Type B pancreatic cell (in vitro differentiated cells): ENCODE results near the gene PCDHB12. TPM values are rescaled to one million over a fixed set of nuclear protein-coding genes. Genes with fewer than 3 reads are reported as not detected.

Source experiments
- DNase-seq: peaks from one replicate; pipeline ENCODE4 v3.0.0; 2021; ENCODE audit warnings: mixed read lengths; ENCODE audit not compliant: unreplicated experiment; ENCODE audit errors: extremely low spot score
- H3K27ac Mint-ChIP-seq: 2 replicates; pipeline ENCODE4 v1.8.0; 2021; ENCODE audit warnings: mild to moderate bottlenecking, mixed read lengths
- H3K27me3 Mint-ChIP-seq: 2 replicates; pipeline ENCODE4 v1.8.0; 2021; ENCODE audit warnings: mixed read lengths
- H3K36me3 Mint-ChIP-seq: 2 replicates; pipeline ENCODE4 v1.8.0; 2021; ENCODE audit warnings: mixed read lengths
- H3K4me1 Mint-ChIP-seq: one replicate; pipeline ENCODE4 v1.8.0; 2021; ENCODE audit warnings: mixed read lengths; ENCODE audit not compliant: unreplicated experiment
- H3K4me3 Mint-ChIP-seq: 2 replicates; pipeline ENCODE4 v1.8.0; 2021; ENCODE audit warnings: mild to moderate bottlenecking, mixed read lengths
- H3K9me3 Mint-ChIP-seq: 2 replicates; pipeline ENCODE4 v1.8.0; 2021; ENCODE audit warnings: mixed read lengths
- CTCF ChIP-seq: fragments of 200-600 bp; sonication (generic); conservative IDR thresholded peaks from 2 replicates; pipeline ENCODE4 v1.5.0; 2021; ENCODE audit warnings: antibody characterized with exemption, mild to moderate bottlenecking
- total RNA-seq: library from RNA; stranded (reverse); gene quantifications from 2 replicates; pipeline ENCODE4 v1.2.1, GENCODE V29; 2021; ENCODE audit warnings: low replicate concordance

PCDHB12 gene
- total RNA-seq, 1 donor from 2014 or later = 1.4 TPM

- no peak overlapping the region for H3K4me3 Mint-ChIP-seq
- DNase-seq = no peak
- peaks cover 16% of the 10 kb centered on the region for H3K9me3 Mint-ChIP-seq
- no peaks in the 10 kb centered on the region for H3K4me1 Mint-ChIP-seq
- TF ChIP-seq CTCF = no peak
- no peak overlapping the region for H3K27ac Mint-ChIP-seq
- no peaks in the 10 kb centered on the region for H3K27me3 Mint-ChIP-seq
- peaks cover 15% of the 10 kb centered on the region for H3K36me3 Mint-ChIP-seq
Measured at GRCh38 chr5:141260458-141261237, 52.1 kb downstream of the PCDHB12 start.

- Mint-ChIP-seq H3K4me3 (no peak overlapping the region), H3K4me1 (no peaks in the 10 kb centered on the region), H3K9me3 (peaks cover 16% of the 10 kb centered on the region), H3K27me3 (no peaks in the 10 kb centered on the region), H3K27ac (no peak overlapping the region), H3K36me3 (peaks cover 15% of the 10 kb centered on the region)
- no peak for DNase-seq
- no peak for TF ChIP-seq CTCF
Measured at GRCh38 chr5:141261238-141261546, 52.7 kb downstream of the PCDHB12 start.

Other genes with a start within 250 kb of the PCDHB12 start
- 2.7 and 3.5 TPM in 2 replicates for gene PCDHAC2, start 242.2 kb upstream of the PCDHB12 start, total RNA-seq
- 0.05 and 0.24 TPM in 2 replicates for gene PCDHB1, start 157.3 kb upstream of the PCDHB12 start, total RNA-seq
- gene PCDHB2, start 114.1 kb upstream of the PCDHB12 start, total RNA-seq = 33.7 and 36.3 TPM in 2 replicates
- gene PCDHB3, start 108.2 kb upstream of the PCDHB12 start, total RNA-seq = 3.9 and 5.4 TPM in 2 replicates
- gene PCDHB4, start 86.9 kb upstream of the PCDHB12 start, total RNA-seq = 1.3 and 2.7 TPM in 2 replicates
- gene PCDHB5, start 73.5 kb upstream of the PCDHB12 start, total RNA-seq = 7.3 and 28.8 TPM in 2 replicates
- 0.80 and 0.95 TPM in 2 replicates for gene PCDHB6, start 58.7 kb upstream of the PCDHB12 start, total RNA-seq
- gene PCDHB7, start 36.1 kb upstream of the PCDHB12 start, total RNA-seq = 0.29 and 0.63 TPM in 2 replicates
- gene PCDHB8, start 30.9 kb upstream of the PCDHB12 start, total RNA-seq = 0.99 and 3.9 TPM in 2 replicates
- 3.1 and 6.9 TPM in 2 replicates for gene PCDHB16, start 26.3 kb upstream of the PCDHB12 start, total RNA-seq
- 2.2 and 2.8 TPM in 2 replicates for gene PCDHB9, start 21.6 kb upstream of the PCDHB12 start, total RNA-seq
- gene PCDHB10, start 16.4 kb upstream of the PCDHB12 start, total RNA-seq = 2.1 and 3.2 TPM in 2 replicates
- 2.0 and 3.3 TPM in 2 replicates for gene PCDHB11, start 9.1 kb upstream of the PCDHB12 start, total RNA-seq
- gene PCDHB13, start 5.2 kb downstream of the PCDHB12 start, total RNA-seq = 2.3 and 4.7 TPM in 2 replicates
- gene PCDHB14, start 14.6 kb downstream of the PCDHB12 start, total RNA-seq = 3.1 and 3.7 TPM in 2 replicates
- 3.3 and 3.8 TPM in 2 replicates for gene PCDHB15, start 36.7 kb downstream of the PCDHB12 start, total RNA-seq
- 0.45 and 0.92 TPM in 2 replicates for gene SLC25A2, start 95.3 kb downstream of the PCDHB12 start, total RNA-seq
- 87.0 and 92.0 TPM in 2 replicates for gene TAF7, start 112.1 kb downstream of the PCDHB12 start, total RNA-seq
- 0.31 and 0.74 TPM in 2 replicates for gene PCDHGA1, start 121.8 kb downstream of the PCDHB12 start, total RNA-seq
- gene PCDHGA2, start 130.0 kb downstream of the PCDHB12 start, total RNA-seq = 0.17 and 0.69 TPM in 2 replicates
- 0.27 and 2.3 TPM in 2 replicates for gene PCDHGA3, start 135.1 kb downstream of the PCDHB12 start, total RNA-seq
- 1.1 and 1.8 TPM in 2 replicates for gene PCDHGB1, start 141.4 kb downstream of the PCDHB12 start, total RNA-seq
- 0.75 and 1.5 TPM in 2 replicates for gene PCDHGA4, start 146.3 kb downstream of the PCDHB12 start, total RNA-seq
- gene PCDHGB2, start 151.3 kb downstream of the PCDHB12 start, total RNA-seq = 0.94 and 0.95 TPM in 2 replicates
- gene PCDHGA5, start 155.4 kb downstream of the PCDHB12 start, total RNA-seq = 0.39 and 0.88 TPM in 2 replicates
- gene PCDHGB3, start 161.5 kb downstream of the PCDHB12 start, total RNA-seq = 0.39 and 1.2 TPM in 2 replicates
- 0.41 and 0.86 TPM in 2 replicates for gene PCDHGA6, start 165.2 kb downstream of the PCDHB12 start, total RNA-seq
- 0.31 and 0.40 TPM in 2 replicates for gene PCDHGA7, start 174.0 kb downstream of the PCDHB12 start, total RNA-seq
- gene PCDHGB4, start 179.0 kb downstream of the PCDHB12 start, total RNA-seq = 13.0 and 15.6 TPM in 2 replicates
- gene PCDHGA8, start 183.9 kb downstream of the PCDHB12 start, total RNA-seq = 1.3 and 2.1 TPM in 2 replicates
- gene PCDHGB5, start 189.2 kb downstream of the PCDHB12 start, total RNA-seq = 2.6 and 8.1 TPM in 2 replicates
- 0.97 and 2.2 TPM in 2 replicates for gene PCDHGA9, start 194.1 kb downstream of the PCDHB12 start, total RNA-seq
- 4.9 and 39.4 TPM in 2 replicates for gene PCDHGB6, start 199.3 kb downstream of the PCDHB12 start, total RNA-seq
- 9.8 and 18.5 TPM in 2 replicates for gene PCDHGA10, start 204.3 kb downstream of the PCDHB12 start, total RNA-seq
- 4.4 and 8.5 TPM in 2 replicates for gene PCDHGB7, start 209.0 kb downstream of the PCDHB12 start, total RNA-seq
- 2.6 TPM in 2 replicates for gene PCDHGA11, start 212.3 kb downstream of the PCDHB12 start, total RNA-seq
- gene PCDHGA12, start 221.8 kb downstream of the PCDHB12 start, total RNA-seq = 1.2 and 1.7 TPM in 2 replicates